VCaP (cell line): Measurements from ENCODE around the gene BCAP29.

ENCODE experiments used
- H3K27ac ChIP-seq: fragments of 450-650 bp; 2 replicates; pipeline ENCODE4 v1.5.1; 2017
- CTCF ChIP-seq: fragments of 450-650 bp; conservative IDR thresholded peaks from 2 replicates; pipeline ENCODE4 v1.5.1; 2017; ENCODE audit warnings: mild to moderate bottlenecking, moderate library complexity

BCAP29 gene

DNA sequence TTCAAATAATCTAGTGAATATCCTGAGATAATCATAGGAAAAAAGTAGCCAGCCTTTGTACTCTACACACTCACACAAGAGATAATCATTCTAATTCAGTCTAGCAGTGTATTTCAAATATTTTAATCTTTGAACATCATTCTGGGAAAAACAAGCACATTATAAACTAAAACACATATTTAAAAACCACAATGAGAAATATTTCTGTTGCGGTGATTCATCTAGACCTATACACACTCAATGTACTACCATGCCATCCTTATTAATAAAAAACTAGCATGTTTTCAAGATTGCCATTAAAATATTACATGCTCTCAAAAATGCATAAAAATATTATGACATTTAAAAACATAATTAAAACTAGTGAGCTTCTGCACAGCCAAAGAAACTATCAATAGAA, 28.1 kb upstream of the BCAP29 start:
- TF ChIP-seq CTCF = no peak
- no peak overlapping the region for H3K27ac ChIP-seq

- no peak for TF ChIP-seq CTCF
Measured at GRCh38 chr7:107555893-107556292, 24.2 kb upstream of the BCAP29 start.

GRCh38 chr7:107559864-107560263, 20.2 kb upstream of the BCAP29 start:
- no peak for TF ChIP-seq CTCF
- H3K27ac ChIP-seq = peak overlapping the region; percentile 2; the same call in 1 of the 2 replicates

More at GRCh38 chr7:107555893-107556292, 24.2 kb upstream of the BCAP29 start:
- H3K27ac ChIP-seq = no peak overlapping the region

DNA sequence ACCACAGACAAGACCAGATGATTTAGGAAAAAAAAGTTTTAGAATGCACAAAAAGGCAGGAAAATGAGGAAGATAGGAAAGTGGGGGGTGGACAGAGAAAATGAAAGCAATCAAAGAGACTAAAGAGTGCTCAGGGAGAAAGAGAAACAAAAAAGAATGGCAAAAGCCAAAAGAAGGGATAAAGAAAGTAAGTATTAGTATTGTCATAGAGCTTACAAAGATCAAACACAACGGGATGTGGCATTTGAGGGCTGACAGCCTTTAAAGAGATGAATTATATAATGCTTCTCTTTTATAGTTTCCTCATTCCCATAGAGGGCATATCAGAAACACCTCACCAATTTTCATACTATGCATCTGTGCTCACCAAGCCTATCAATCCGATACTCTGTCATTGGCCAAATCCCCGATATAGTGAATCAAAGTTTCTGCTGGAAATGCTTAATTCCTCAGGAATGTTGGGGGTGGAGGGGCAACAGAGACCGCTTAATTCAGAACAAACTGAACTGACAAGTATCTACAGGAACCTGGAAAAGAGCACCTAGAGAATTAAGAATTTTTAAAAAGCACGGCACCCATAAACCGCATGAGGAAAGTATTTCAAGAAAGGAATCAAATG, 19.0 kb upstream of the BCAP29 start:
- no peak for TF ChIP-seq CTCF
- no peak overlapping the region for H3K27ac ChIP-seq

- H3K27ac ChIP-seq = peak overlapping the region; percentile 93
Measured at GRCh38 chr7:107563081-107563774, 16.8 kb upstream of the BCAP29 start.

DNA sequence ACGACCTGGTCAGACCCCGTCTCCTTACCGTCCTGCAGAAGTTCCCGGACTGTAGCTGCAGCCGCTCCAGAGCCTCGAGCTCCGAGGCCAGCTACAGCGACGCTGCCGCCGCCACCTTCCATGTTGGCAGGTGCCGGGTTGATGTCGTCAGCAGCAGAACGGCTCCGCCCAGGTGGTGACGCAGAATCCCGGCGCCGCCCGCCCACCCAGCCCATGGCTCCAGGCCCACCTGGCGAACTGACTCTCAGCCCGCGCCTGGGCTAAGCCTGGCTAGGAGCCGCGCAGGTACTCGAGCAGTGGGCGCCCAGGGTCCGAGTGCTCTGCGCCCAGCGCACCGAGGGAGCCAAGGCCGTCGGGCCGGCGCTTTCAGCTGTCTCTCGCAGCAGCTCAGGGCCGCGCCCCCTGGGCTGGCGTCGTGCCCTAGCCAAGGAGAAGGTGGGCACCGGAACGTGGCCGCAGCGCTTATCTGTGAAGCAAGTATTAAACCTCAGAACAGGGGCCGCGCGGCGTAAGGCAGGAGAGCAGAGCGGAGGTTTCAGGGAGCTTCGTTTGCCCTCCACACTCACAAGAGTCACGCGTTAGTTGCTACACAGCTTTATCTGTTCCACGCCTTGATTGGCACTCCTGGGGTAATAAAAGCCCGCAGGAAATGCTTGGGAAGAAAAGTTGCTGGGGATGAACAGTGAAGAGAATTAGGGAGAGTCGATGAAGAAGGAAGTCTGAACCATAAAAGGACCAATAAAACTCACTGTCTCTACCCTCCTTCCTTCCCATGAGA, 16.1 kb upstream of the BCAP29 start, which contains the start of the genes COG5 and DUS4L:
TSS of gene COG5 (minus strand) at position 146 of the 778 bp plus-strand sequence. CDS start at position 122, 24 bp downstream.
TSS of gene DUS4L (plus strand) at position 197 of the 778 bp plus-strand sequence. CDS start 3,100 bp downstream, outside the sequence.
- peak within 1 kb of the TSS; percentile 93 for H3K27ac ChIP-seq
- TF ChIP-seq CTCF = no peak

More at GRCh38 chr7:107563081-107563774, 16.8 kb upstream of the BCAP29 start:
- no peak for TF ChIP-seq CTCF
